CD14-positive monocyte (primary cell): Measurements from ENCODE around the gene CALR. TPM values are rescaled to one million over a fixed set of nuclear protein-coding genes. Genes with fewer than 3 reads are reported as not detected.
A peak's percentile ranks its signal among the peaks of the same experiment; 100 is the strongest.

ENCODE experiments used
- DNase-seq, 3 donors: peaks; one replicate each; pipeline ENCODE4 v3.0.0-alpha.2; 2011 to 2022
- H2AFZ ChIP-seq: 2 replicates; pipeline ENCODE4 v1.6.0; 2012; ENCODE audit warnings: mild to moderate bottlenecking, low read depth, low read length, inconsistent platforms; ENCODE audit not compliant: insufficient read depth, poor library complexity, severe bottlenecking
- H3K27ac ChIP-seq, 2 donors: 1 replicate in 1 of 2; 2 replicates in 1 of 2; pipeline ENCODE4 v1.5.1; 2012 to 2013; ENCODE audit warnings: low read length in 2 of 2, control low read depth in 1 of 2, inconsistent platforms in 1 of 2, low read depth in 1 of 2, mild to moderate bottlenecking in 1 of 2
- H3K27me3 ChIP-seq, 2 donors: one replicate each; pipeline versions ENCODE4 v1.6.0 to v1.6.1; 2011 to 2013; ENCODE audit warnings: low read length in 2 of 2; ENCODE audit not compliant: control insufficient read depth in 2 of 2, insufficient read depth in 2 of 2
- H3K36me3 ChIP-seq, 2 donors: replicated peaks in 1 of 2; 1 replicate in 1 of 2; 2 replicates in 1 of 2; pipeline versions ENCODE4 v1.5.1 to v1.6.1; 2012 to 2013; ENCODE audit warnings: low read length in 2 of 2, control low read depth in 1 of 2, inconsistent platforms in 1 of 2, mild to moderate bottlenecking in 1 of 2; ENCODE audit not compliant: insufficient read depth in 2 of 2, control insufficient read depth in 1 of 2
- H3K4me1 ChIP-seq, 2 donors: 1 replicate in 1 of 2; 2 replicates in 1 of 2; pipeline versions ENCODE4 v1.5.1 to v1.6.1; 2012 to 2013; ENCODE audit warnings: low read length in 2 of 2, control low read depth in 1 of 2, inconsistent platforms in 1 of 2, mild to moderate bottlenecking in 1 of 2, moderate library complexity in 1 of 2; ENCODE audit not compliant: insufficient read depth in 2 of 2, control insufficient read depth in 1 of 2
- H3K4me2 ChIP-seq: replicated peaks from 2 replicates; pipeline ENCODE3; 2012; ENCODE audit warnings: low read length, moderate library complexity, mild to moderate bottlenecking; ENCODE audit not compliant: poor library complexity, severe bottlenecking; ENCODE audit errors: extremely low read depth
- H3K4me3 ChIP-seq, 3 experiments: fragments of 200-600 bp in 1 of 3; sonication (generic) in 1 of 3; replicated peaks in 1 of 3; 1 replicate in 2 of 3; 2 replicates in 1 of 3; pipeline ENCODE4 v1.5.1; 2011 to 2013; ENCODE audit warnings: low read length in 3 of 3, mild to moderate bottlenecking in 3 of 3, control low read depth in 2 of 3, low read depth in 2 of 3, inconsistent platforms in 1 of 3, moderate library complexity in 1 of 3
- H3K79me2 ChIP-seq: 2 replicates; pipeline ENCODE4 v1.6.0; 2012; ENCODE audit warnings: mild to moderate bottlenecking, control low read depth, inconsistent platforms, low read length, moderate library complexity; ENCODE audit not compliant: insufficient read depth
- H3K9ac ChIP-seq: 2 replicates; pipeline ENCODE4 v1.6.0; 2017; ENCODE audit warnings: low read length, mild to moderate bottlenecking; ENCODE audit not compliant: insufficient read depth, poor library complexity, severe bottlenecking
- H3K9me3 ChIP-seq, 2 donors: replicated peaks in 1 of 2; 1 replicate in 1 of 2; 2 replicates in 1 of 2; pipeline versions ENCODE4 v1.5.1 to v1.6.1; 2012 to 2013; ENCODE audit warnings: low read length in 2 of 2, control low read depth in 1 of 2; ENCODE audit not compliant: control insufficient read depth in 1 of 2, insufficient read depth in 1 of 2
- H4K20me1 ChIP-seq: 2 replicates; pipeline ENCODE4 v1.6.0; 2012; ENCODE audit warnings: mild to moderate bottlenecking, low read length, control low read depth, moderate library complexity; ENCODE audit not compliant: insufficient read depth
- H3K27ac Mint-ChIP-seq, 7 donors: one replicate each; pipeline ENCODE4 v1.8.0; 2020; ENCODE audit warnings: mild to moderate bottlenecking in 7 of 7, mixed read lengths in 7 of 7, moderate library complexity in 6 of 7, inconsistent platforms in 2 of 7
- H3K27me3 Mint-ChIP-seq, 3 donors: one replicate each; pipeline ENCODE4 v1.8.0; 2021 to 2022; ENCODE audit warnings: low read depth in 3 of 3, mild to moderate bottlenecking in 3 of 3, mixed read lengths in 3 of 3, moderate library complexity in 3 of 3, inconsistent platforms in 1 of 3
- H3K36me3 Mint-ChIP-seq, 2 donors: one replicate each; pipeline ENCODE4 v1.8.0; 2020; ENCODE audit warnings: mixed read lengths in 2 of 2, inconsistent platforms in 1 of 2, mild to moderate bottlenecking in 1 of 2
- H3K4me1 Mint-ChIP-seq: one replicate; pipeline ENCODE4 v1.8.0; 2020; ENCODE audit warnings: mild to moderate bottlenecking, mixed read lengths
- H3K4me3 Mint-ChIP-seq, 2 donors: one replicate each; pipeline ENCODE4 v1.8.0; 2020; ENCODE audit warnings: mild to moderate bottlenecking in 2 of 2, mixed read lengths in 2 of 2, moderate library complexity in 1 of 2
- H3K9me3 Mint-ChIP-seq, 7 donors: one replicate each; pipeline ENCODE4 v1.8.0; 2020 to 2022; ENCODE audit warnings: mixed read lengths in 7 of 7, mild to moderate bottlenecking in 6 of 7, moderate library complexity in 6 of 7, inconsistent platforms in 2 of 7
- WGBS: methylation state at CpG from one replicate; pipeline ENCODE4 v1.1.5; 2013; ENCODE audit warnings: missing lambda C conversion rate; ENCODE audit not compliant: insufficient coverage; 5-methylcytosine and 5-hydroxymethylcytosine counted together
- intact Hi-C, 2 donors: fragments of 100-400 bp; cut with micrococcal nuclease; formaldehyde crosslinking; loops; one replicate each; pipeline versions ENCODE4 v1.15.0 to v1.15.1; 2023
- polyA plus RNA-seq, 3 donors: library from polyadenylated mRNA; depleted of rRNA in 1 of 3; unstranded in 2 of 3; stranded (reverse) in 1 of 3; fragments of 300-500 nt in 2 of 3; fragments of >200 nt in 1 of 3; fragmentation: Illumina TruSeq in 2 of 3; gene quantifications; 1 replicate in 2 of 3; 2 replicates in 1 of 3; pipeline ENCODE4 v1.2.3, GENCODE V29; 2012 to 2021
- TF ChIP-seq, protein P1 (sequence below): fragments of 200-600 bp; IDR thresholded peaks from one replicate; pipeline ENCODE4 v1.8.0; 2022; ENCODE audit warnings: antibody characterized with exemption, mild to moderate bottlenecking

CALR gene
- polyA plus RNA-seq, 3 donors: 109 to 441 (median 133) TPM

DNA sequence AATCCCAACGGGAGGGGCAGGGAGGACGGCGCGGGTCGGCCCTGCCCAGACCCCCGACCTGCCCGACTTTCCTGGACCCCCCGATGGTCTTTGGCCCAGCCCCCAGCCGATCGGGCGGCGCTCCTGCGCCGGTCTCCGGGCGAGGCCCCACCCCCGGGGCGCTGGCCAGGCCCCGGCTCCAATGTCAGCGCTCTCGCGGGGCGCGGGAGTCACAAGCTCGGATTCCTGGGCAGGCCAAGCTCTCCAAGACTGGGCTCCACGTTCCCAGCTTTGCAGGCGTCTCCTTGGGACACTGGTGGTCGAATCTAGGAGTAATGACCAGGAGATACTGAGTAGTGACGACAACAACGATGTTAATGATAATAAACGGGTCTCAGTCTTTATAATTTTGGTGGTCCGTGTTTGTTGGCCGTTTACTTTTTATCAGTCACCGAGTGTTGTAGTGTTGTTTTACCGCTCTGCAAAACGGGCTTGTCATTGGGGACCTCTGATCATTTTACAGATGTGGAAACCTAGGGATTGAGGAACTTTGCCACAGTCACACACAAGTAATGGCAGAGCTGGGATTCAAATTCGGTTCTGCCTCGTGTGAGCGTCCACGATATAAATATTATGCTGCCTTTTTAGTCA, 7.8 kb downstream of the CALR start:
- Histone ChIP-seq H3K79me2 (peaks cover 64% of the 10 kb centered on the region), H3K4me3 (peak overlapping the region; percentile 50 to 95 (median 77)), H3K27me3 (no peaks in the 10 kb centered on the region), H3K4me2 (peak overlapping the region; percentile 81), H3K4me1 (peaks cover 26 to 56% of the 10 kb centered on the region in 2 donors), H2AFZ (peak overlapping the region; percentile 3), H4K20me1 (peaks cover 30% of the 10 kb centered on the region), H3K36me3 (peaks cover 50 to 73% of the 10 kb centered on the region in 2 donors), H3K27ac (peak overlapping the region; percentile 78 to 93), H3K9me3 (no peaks in the 10 kb centered on the region), H3K9ac (peak overlapping the region; percentile 94)
- WGBS: under 1% methylated on average over 36 of the region's 40 CpGs
- Mint-ChIP-seq H3K36me3 (peaks cover 61 to 73% of the 10 kb centered on the region in 2 donors), H3K9me3 (no peaks in the 10 kb centered on the region), H3K27me3 (no peaks in the 10 kb centered on the region), H3K4me3 (peak overlapping the region; percentile 86 to 91), H3K4me1 (peaks cover 41% of the 10 kb centered on the region), H3K27ac (peak overlapping the region; percentile 89 to 95 (median 93))
- peak; percentile 56 to 70 (median 60) for DNase-seq
- intact Hi-C loops: loop anchor here in 1 of 2 donors (5.0 kb wide), 1 partner anchor 206 kb away; the partner anchor contains the start of genes IER2 and STX10
- TF ChIP-seq, protein P1, sequence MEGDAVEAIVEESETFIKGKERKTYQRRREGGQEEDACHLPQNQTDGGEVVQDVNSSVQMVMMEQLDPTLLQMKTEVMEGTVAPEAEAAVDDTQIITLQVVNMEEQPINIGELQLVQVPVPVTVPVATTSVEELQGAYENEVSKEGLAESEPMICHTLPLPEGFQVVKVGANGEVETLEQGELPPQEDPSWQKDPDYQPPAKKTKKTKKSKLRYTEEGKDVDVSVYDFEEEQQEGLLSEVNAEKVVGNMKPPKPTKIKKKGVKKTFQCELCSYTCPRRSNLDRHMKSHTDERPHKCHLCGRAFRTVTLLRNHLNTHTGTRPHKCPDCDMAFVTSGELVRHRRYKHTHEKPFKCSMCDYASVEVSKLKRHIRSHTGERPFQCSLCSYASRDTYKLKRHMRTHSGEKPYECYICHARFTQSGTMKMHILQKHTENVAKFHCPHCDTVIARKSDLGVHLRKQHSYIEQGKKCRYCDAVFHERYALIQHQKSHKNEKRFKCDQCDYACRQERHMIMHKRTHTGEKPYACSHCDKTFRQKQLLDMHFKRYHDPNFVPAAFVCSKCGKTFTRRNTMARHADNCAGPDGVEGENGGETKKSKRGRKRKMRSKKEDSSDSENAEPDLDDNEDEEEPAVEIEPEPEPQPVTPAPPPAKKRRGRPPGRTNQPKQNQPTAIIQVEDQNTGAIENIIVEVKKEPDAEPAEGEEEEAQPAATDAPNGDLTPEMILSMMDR: no peak

DNA sequence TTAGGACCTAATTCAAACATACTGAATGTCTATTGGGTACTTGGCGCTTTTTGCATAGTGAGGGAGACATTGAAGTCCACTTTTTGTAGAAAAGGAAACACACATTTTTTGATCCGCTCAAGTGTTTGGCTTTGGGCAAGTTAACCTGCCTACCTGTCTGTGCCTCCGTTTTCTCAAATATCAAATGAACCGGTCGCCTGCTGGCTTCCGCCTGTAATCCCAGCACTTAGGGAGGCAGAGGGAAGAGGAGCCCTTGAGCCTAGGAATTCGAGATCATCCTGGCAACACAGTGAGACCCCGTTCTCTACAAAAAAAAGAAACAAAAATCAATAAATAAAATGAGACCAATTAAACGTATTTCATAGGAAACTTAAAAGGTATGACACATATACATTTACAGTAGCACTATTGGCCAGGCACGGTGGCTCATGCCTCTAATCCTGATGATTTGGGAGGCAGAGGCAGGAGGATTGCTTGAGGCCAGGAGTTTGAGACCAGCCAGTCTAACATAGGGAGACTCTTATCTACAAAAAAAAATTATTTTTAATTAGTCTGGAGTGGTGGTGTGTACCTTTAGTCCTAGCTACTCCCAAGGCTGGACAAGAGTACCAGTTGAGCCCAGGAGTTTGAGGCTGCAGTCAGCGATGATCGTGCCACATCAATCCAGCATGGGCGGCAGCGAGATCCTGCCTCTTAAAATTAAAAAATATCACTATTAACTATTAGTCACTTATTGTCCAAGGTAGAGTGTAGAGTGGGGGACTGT, 8.5 kb downstream of the CALR start:
- peak overlapping the region; percentile 86 to 91 for H3K4me3 Mint-ChIP-seq
- H3K27me3 ChIP-seq: no peaks in the 10 kb centered on the region
- H3K9me3 ChIP-seq: no peaks in the 10 kb centered on the region
- peaks cover 48 to 73% of the 10 kb centered on the region in 2 donors for H3K36me3 ChIP-seq
- WGBS: 60% methylated on average over 1 of the region's 14 CpGs
- H3K27ac Mint-ChIP-seq: peak overlapping the region; percentile 89 to 95 (median 93)
- peaks cover 26 to 51% of the 10 kb centered on the region in 2 donors for H3K4me1 ChIP-seq
- H3K4me1 Mint-ChIP-seq: peaks cover 43% of the 10 kb centered on the region
- peak overlapping the region; percentile 94 for H3K9ac ChIP-seq
- peak overlapping the region; percentile 50 to 95 (median 77) for H3K4me3 ChIP-seq
- H4K20me1 ChIP-seq: peaks cover 23% of the 10 kb centered on the region
- no peak for DNase-seq
- TF ChIP-seq, protein P1: no peak
- H2AFZ ChIP-seq: no peak overlapping the region
- H3K79me2 ChIP-seq: peaks cover 60% of the 10 kb centered on the region
- no peaks in the 10 kb centered on the region for H3K27me3 Mint-ChIP-seq
- no peaks in the 10 kb centered on the region for H3K9me3 Mint-ChIP-seq
- H3K36me3 Mint-ChIP-seq: peaks cover 63 to 73% of the 10 kb centered on the region in 2 donors
- intact Hi-C loops: loop anchor here in 1 of 2 donors (5.0 kb wide), 1 partner anchor 205 kb away; the partner anchor contains the start of genes IER2 and STX10
- peak overlapping the region; percentile 78 to 93 for H3K27ac ChIP-seq
- H3K4me2 ChIP-seq: peak overlapping the region; percentile 81
